ENCODE data around the gene BUB3. TPM values are rescaled to one million over a fixed set of nuclear protein-coding genes. Genes with fewer than 3 reads are reported as not detected.

The BUB3 gene
- total RNA-seq, 4 donors from 2014 or later: 57.2 to 156 (median 99.4) TPM

DNA sequence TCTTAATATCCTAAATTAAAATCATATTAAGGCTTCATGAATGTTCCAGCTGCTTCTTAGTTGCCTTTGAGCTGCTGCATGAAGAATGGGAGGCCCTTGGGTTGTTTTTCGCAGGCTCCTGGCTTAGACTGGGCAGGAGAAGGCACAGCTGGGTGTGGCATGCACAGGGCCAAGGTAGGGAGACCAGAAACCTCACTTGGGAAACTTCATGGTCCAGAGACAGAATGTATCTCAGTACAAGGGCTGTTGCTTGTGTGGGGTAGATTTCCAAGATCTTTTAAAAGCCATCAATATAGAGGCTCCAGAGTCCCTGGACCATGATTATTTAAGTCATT lies 49.9 kb downstream of the BUB3 start:
- intact Hi-C loops (cut with DNase I; ENCODE audit: low total_unique reads): no loop called here
- Histone ChIP-seq H3K9me3 (peaks cover 0 to 8% of the 10 kb centered on the region in 2 donors), H3K27ac (no peak overlapping the region), H3K4me1 (no peaks in the 10 kb centered on the region), H3K36me3 (no peaks in the 10 kb centered on the region), H3K4me3 (no peak overlapping the region), H3K27me3 (no peaks in the 10 kb centered on the region)
- no peak for DNase-seq
- TF ChIP-seq POLR2A (IDR thresholded peaks at IDR 0.05): no peak
- TF ChIP-seq, protein P1, sequence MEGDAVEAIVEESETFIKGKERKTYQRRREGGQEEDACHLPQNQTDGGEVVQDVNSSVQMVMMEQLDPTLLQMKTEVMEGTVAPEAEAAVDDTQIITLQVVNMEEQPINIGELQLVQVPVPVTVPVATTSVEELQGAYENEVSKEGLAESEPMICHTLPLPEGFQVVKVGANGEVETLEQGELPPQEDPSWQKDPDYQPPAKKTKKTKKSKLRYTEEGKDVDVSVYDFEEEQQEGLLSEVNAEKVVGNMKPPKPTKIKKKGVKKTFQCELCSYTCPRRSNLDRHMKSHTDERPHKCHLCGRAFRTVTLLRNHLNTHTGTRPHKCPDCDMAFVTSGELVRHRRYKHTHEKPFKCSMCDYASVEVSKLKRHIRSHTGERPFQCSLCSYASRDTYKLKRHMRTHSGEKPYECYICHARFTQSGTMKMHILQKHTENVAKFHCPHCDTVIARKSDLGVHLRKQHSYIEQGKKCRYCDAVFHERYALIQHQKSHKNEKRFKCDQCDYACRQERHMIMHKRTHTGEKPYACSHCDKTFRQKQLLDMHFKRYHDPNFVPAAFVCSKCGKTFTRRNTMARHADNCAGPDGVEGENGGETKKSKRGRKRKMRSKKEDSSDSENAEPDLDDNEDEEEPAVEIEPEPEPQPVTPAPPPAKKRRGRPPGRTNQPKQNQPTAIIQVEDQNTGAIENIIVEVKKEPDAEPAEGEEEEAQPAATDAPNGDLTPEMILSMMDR (IDR thresholded peaks at IDR 0.05): no peak

DNA sequence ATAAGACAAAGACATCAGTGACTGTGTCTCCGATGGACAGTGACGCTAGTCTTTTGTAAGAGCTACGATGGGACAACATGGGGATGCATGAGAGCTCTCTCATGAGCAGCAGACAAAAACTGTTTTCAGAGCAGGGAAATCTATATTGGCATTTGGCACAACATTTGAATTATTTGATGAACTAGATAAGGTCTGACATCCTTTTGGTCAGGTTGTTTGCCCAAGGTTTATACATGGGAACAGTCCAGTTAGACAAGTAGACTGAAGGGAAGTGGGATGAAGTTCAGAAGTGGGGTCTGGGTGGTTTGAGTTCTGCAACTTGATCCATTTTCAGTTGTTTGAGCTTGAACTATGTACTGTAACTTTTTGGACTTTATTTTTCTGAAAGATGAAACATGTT lies 50.8 kb downstream of the BUB3 start:
- Histone ChIP-seq H3K4me3 (no peak overlapping the region), H3K36me3 (no peaks in the 10 kb centered on the region), H3K9me3 (peaks cover 0 to 8% of the 10 kb centered on the region in 2 donors), H3K27ac (no peak overlapping the region), H3K27me3 (no peaks in the 10 kb centered on the region), H3K4me1 (no peaks in the 10 kb centered on the region)
- TF ChIP-seq, protein P1 (IDR thresholded peaks at IDR 0.05): no peak
- TF ChIP-seq POLR2A (IDR thresholded peaks at IDR 0.05): no peak
- DNase-seq: no peak
- intact Hi-C loops (cut with DNase I; ENCODE audit: low total_unique reads): no loop called here

GRCh38 chr10:123212063-123212462 lies 57.9 kb downstream of the BUB3 start:
- no peak for TF ChIP-seq POLR2A (IDR thresholded peaks at IDR 0.05)
- TF ChIP-seq, protein P1 (IDR thresholded peaks at IDR 0.05): no peak
- no peak overlapping the region for H3K4me3 ChIP-seq
- H3K36me3 ChIP-seq: no peaks in the 10 kb centered on the region
- H3K27me3 ChIP-seq: no peaks in the 10 kb centered on the region
- H3K27ac ChIP-seq: no peak overlapping the region
- intact Hi-C loops (cut with DNase I; ENCODE audit: low total_unique reads): no loop called here
- no peak for DNase-seq
- H3K4me1 ChIP-seq: no peaks in the 10 kb centered on the region
- peaks cover 0 to 8% of the 10 kb centered on the region in 2 donors for H3K9me3 ChIP-seq

DNA sequence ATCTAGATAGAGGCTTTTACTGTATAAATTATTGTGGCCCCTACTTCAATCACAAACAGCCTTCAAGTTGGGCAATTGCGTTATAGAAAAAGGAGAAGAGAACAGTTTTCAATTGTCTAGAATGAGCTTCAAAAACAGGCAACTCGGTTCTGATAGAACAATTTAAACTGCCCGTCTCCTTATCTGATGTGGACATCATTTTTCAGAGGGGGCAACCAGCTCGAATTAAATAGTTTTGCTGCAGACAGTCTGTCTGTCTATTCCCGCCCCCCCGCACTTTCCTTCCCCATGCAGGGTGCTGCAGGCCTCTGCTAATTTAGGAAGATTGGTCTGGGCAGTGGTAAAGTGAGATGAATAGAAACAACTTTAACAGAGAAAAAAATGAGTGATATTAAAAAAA lies 58.4 kb downstream of the BUB3 start:
- DNase-seq: no peak
- Histone ChIP-seq H3K4me1 (no peaks in the 10 kb centered on the region), H3K27me3 (no peaks in the 10 kb centered on the region), H3K4me3 (no peak overlapping the region), H3K9me3 (peaks cover 0 to 7% of the 10 kb centered on the region in 2 donors), H3K27ac (no peak overlapping the region), H3K36me3 (no peaks in the 10 kb centered on the region)
- intact Hi-C loops (cut with DNase I; ENCODE audit: low total_unique reads): no loop called here
- TF ChIP-seq POLR2A (IDR thresholded peaks at IDR 0.05): no peak
- TF ChIP-seq, protein P1 (IDR thresholded peaks at IDR 0.05): no peak

GRCh38 chr10:123213192-123213591 lies 59.0 kb downstream of the BUB3 start:
- Histone ChIP-seq H3K27me3 (no peaks in the 10 kb centered on the region), H3K36me3 (no peaks in the 10 kb centered on the region), H3K27ac (no peak overlapping the region), H3K4me1 (no peaks in the 10 kb centered on the region), H3K4me3 (no peak overlapping the region), H3K9me3 (peaks cover 0 to 2% of the 10 kb centered on the region in 2 donors)
- intact Hi-C loops (cut with DNase I; ENCODE audit: low total_unique reads): no loop called here
- TF ChIP-seq POLR2A (IDR thresholded peaks at IDR 0.05): no peak
- TF ChIP-seq, protein P1 (IDR thresholded peaks at IDR 0.05): no peak
- no peak for DNase-seq

Other genes with a start within 250 kb of the BUB3 start
- not detected for gene FAM24A, start 243.8 kb upstream of the BUB3 start, total RNA-seq
- 10 to 100 TPM in 2 of 4 donors, 1 to 10 TPM in 2; 1.5 to 15.8 (median 8.5) TPM for gene C10orf88, start 200.2 kb upstream of the BUB3 start, total RNA-seq
- 10 to 100 TPM in 1 of 4 donors, 1 to 10 TPM in 2, under 1 TPM in 1; 0.77 to 11.2 (median 2.1) TPM for gene PSTK, start 174.0 kb upstream of the BUB3 start, total RNA-seq
- gene IKZF5, start 145.6 kb upstream of the BUB3 start, total RNA-seq: 10 to 100 TPM in 3 of 4 donors, 1 to 10 TPM in 1; 3.1 to 30.7 (median 21.1) TPM
- 10 to 100 TPM; 13.1 to 32.2 (median 17.2) TPM for gene ACADSB, start 145.4 kb upstream of the BUB3 start, total RNA-seq
- not detected for gene HMX3, start 18.4 kb upstream of the BUB3 start, total RNA-seq
- not detected for gene HMX2, start 6.3 kb upstream of the BUB3 start, total RNA-seq

All from uterus (tissue), 4 donors.